SU-DHL-6 (cell line): Measurements from ENCODE around the gene RNF8.

Experiments used
- H2AFZ ChIP-seq: fragments of 200-600 bp; sonication (generic); 2 replicates; pipeline ENCODE4 v1.6.1; 2014; ENCODE audit warnings: low read depth, mild to moderate bottlenecking, moderate library complexity, mixed read lengths, antibody characterized with exemption, low read length; ENCODE audit not compliant: severe bottlenecking
- H3F3A ChIP-seq: fragments of 200-600 bp; shearing (Covaris generic); 2 replicates; pipeline ENCODE4 v1.6.0; 2016; ENCODE audit warnings: antibody characterized with exemption, mild to moderate bottlenecking; ENCODE audit not compliant: insufficient read depth
- H3K27ac ChIP-seq: fragments of 200-600 bp; sonication (generic); 2 replicates; pipeline ENCODE4 v1.5.1; 2016; ENCODE audit warnings: low read depth, mild to moderate bottlenecking, low read length, moderate library complexity, mixed read lengths
- H3K27me3 ChIP-seq: fragments of 200-600 bp; sonication (generic), shearing (Covaris generic); 2 replicates; pipeline ENCODE4 v1.6.0; 2014; ENCODE audit warnings: mild to moderate bottlenecking, low read length
- H3K36me3 ChIP-seq: fragments of 200-600 bp; sonication (generic); 2 replicates; pipeline ENCODE4 v1.6.1; 2014; ENCODE audit warnings: mild to moderate bottlenecking, low read length, mixed read lengths
- H3K4me2 ChIP-seq: fragments of 300-600, 200-600 bp; shearing (Covaris generic), sonication (generic); 2 replicates; pipeline ENCODE4 v1.6.0; 2014; ENCODE audit warnings: low read length, low read depth, mild to moderate bottlenecking; ENCODE audit not compliant: poor library complexity, severe bottlenecking
- H3K4me3 ChIP-seq: fragments of 200-600 bp; sonication (generic); 2 replicates; pipeline ENCODE4 v1.5.1; 2014; ENCODE audit warnings: antibody characterized with exemption, low read length, mild to moderate bottlenecking, mixed read lengths; ENCODE audit not compliant: insufficient read depth, poor library complexity, severe bottlenecking
- H3K79me2 ChIP-seq: fragments of 200-600 bp; sonication (generic); 2 replicates; pipeline ENCODE4 v1.6.1; 2014; ENCODE audit warnings: mild to moderate bottlenecking, low read length, moderate library complexity; ENCODE audit not compliant: insufficient read depth
- H3K9ac ChIP-seq: fragments of 200-600 bp; sonication (generic); 2 replicates; pipeline ENCODE4 v1.7.0; 2014; ENCODE audit warnings: mild to moderate bottlenecking, low read length
- H3K9me2 ChIP-seq: fragments of 200-600 bp; sonication (generic); replicated peaks from 2 replicates; pipeline ENCODE4 v1.6.1; 2014; ENCODE audit warnings: low read length; ENCODE audit not compliant: insufficient read depth
- H3K9me3 ChIP-seq: fragments of 200-600 bp; sonication (generic); 2 replicates; pipeline ENCODE4 v1.6.1; 2014; ENCODE audit warnings: low read length, mixed read lengths; ENCODE audit not compliant: insufficient read depth
- H4K20me1 ChIP-seq: fragments of 200-600 bp; sonication (generic); 2 replicates; pipeline ENCODE4 v1.6.1; 2014; ENCODE audit warnings: low read depth, mild to moderate bottlenecking, antibody characterized with exemption, low read length, moderate library complexity, mixed read lengths
- CTCF ChIP-seq: fragments of 200-600 bp; sonication (generic); IDR thresholded peaks from one replicate; pipeline ENCODE4 v1.5.1; 2017; ENCODE audit warnings: antibody characterized with exemption, mild to moderate bottlenecking, low read length, moderate library complexity; ENCODE audit not compliant: insufficient read depth, poor library complexity, severe bottlenecking
- EZH2phosphoT487 ChIP-seq: fragments of 200-600 bp; sonication (generic), shearing (Covaris generic); conservative IDR thresholded peaks from 2 replicates; pipeline ENCODE4 v1.6.1; 2018; ENCODE audit warnings: mild to moderate bottlenecking, antibody characterized with exemption, low read length, moderate library complexity, mixed read lengths

RNF8 gene

DNA sequence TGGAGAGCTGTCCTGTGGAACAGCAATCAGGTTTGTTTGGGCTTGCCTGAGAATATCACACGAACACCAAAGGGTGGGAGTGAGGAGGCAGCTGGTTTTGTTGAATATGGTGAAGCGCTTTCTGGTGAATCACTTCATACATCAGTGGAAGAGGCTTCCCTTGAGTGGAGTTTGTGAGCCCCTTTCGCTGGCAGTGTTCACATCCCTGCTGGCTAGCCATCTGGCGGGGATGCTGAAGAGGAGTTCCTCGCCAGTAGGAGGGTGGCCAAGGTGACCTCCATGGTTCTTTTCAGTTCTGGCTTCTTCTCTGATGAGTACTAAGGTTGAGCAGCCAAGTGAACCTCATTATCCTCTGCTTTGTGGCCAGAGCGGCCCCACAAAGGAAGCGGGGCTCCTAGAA lies 37.7 kb upstream of the RNF8 start:
- H2AFZ ChIP-seq, result no peak overlapping the region
- no peak overlapping the region for H3K4me2 ChIP-seq
- no peak overlapping the region for H3K27ac ChIP-seq
- no peaks in the 10 kb centered on the region for H3K36me3 ChIP-seq
- H3K4me3 ChIP-seq, result no peak overlapping the region
- H3F3A ChIP-seq, result no peaks in the 10 kb centered on the region
- no peaks in the 10 kb centered on the region for H3K79me2 ChIP-seq
- H3K9ac ChIP-seq, result no peak overlapping the region
- TF ChIP-seq CTCF (no peak), EZH2phosphoT487 (no peak)
- no peaks in the 10 kb centered on the region for H3K27me3 ChIP-seq
- no peaks in the 10 kb centered on the region for H3K9me2 ChIP-seq
- H3K9me3 ChIP-seq, result no peaks in the 10 kb centered on the region
- no peaks in the 10 kb centered on the region for H4K20me1 ChIP-seq

- H2AFZ ChIP-seq, result no peak overlapping the region
- no peaks in the 10 kb centered on the region for H4K20me1 ChIP-seq
- no peaks in the 10 kb centered on the region for H3K36me3 ChIP-seq
- H3K4me3 ChIP-seq, result no peak overlapping the region
- TF ChIP-seq EZH2phosphoT487 (no peak), CTCF (no peak)
- H3K9ac ChIP-seq, result no peak overlapping the region
- no peaks in the 10 kb centered on the region for H3K79me2 ChIP-seq
- H3K4me2 ChIP-seq, result no peak overlapping the region
- H3K9me3 ChIP-seq, result no peaks in the 10 kb centered on the region
- H3K9me2 ChIP-seq, result no peaks in the 10 kb centered on the region
- no peaks in the 10 kb centered on the region for H3F3A ChIP-seq
- no peaks in the 10 kb centered on the region for H3K27me3 ChIP-seq
- H3K27ac ChIP-seq, result no peak overlapping the region
These were observed 36.3 kb upstream of the RNF8 start for GRCh38 chr6:37317312-37318038.

DNA sequence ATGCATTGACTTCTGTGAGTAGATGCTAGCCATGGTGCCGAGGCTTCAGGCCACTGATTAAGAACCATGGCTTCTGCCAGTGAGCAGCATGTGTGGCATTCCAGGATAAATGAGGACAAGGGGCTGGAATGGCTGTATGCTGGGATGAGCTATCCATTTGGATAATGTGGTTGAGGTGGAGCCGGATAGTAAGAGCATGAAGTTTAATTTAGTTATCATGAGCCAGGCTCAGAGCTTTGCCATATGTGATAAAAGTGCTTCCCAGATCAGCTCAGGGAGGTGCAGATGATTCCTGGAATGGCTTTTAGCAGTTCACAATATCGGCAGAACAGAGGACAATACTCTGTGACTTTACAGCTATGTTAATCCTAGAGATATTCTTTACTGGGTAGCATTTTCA lies 34.6 kb upstream of the RNF8 start:
- H3K9me2 ChIP-seq, result no peaks in the 10 kb centered on the region
- H3F3A ChIP-seq, result no peaks in the 10 kb centered on the region
- no peaks in the 10 kb centered on the region for H3K9me3 ChIP-seq
- no peaks in the 10 kb centered on the region for H3K79me2 ChIP-seq
- H3K27me3 ChIP-seq, result no peaks in the 10 kb centered on the region
- TF ChIP-seq EZH2phosphoT487, result no peak
- H3K9ac ChIP-seq, result no peak overlapping the region
- H3K36me3 ChIP-seq, result no peaks in the 10 kb centered on the region
- no peaks in the 10 kb centered on the region for H4K20me1 ChIP-seq
- H2AFZ ChIP-seq, result no peak overlapping the region
- H3K4me2 ChIP-seq, result no peak overlapping the region
- no peak overlapping the region for H3K4me3 ChIP-seq
- no peak overlapping the region for H3K27ac ChIP-seq

DNA sequence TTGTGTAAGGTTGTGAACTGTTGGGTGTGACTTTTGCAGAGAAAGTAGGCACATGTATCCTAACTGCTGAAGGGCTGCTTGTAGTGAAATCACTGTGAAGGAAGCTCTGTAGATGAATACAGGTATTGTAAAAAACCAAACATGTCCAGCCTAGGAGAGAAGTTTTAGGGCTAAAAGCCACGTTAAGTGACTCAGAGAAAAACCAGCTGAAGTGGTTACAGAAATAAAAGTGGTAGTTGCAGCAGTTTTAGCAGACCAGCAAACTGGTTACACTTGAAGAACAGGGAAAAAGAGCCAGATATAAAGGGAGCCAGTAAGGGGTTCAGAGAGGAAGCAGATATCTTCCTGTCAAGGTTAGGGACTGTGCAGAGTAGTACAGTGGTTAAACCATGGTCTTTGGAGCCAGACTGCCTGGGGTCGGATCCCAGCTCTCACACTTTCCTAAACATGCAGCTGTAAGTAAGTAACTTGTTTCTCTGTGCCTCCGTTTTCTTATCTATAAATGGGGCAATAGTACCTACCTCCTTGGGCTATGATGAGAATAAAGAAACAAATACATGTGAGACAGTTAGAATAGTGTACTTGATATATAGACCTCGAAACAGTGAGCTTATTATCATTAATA lies 33.8 kb upstream of the RNF8 start:
- no peaks in the 10 kb centered on the region for H3K79me2 ChIP-seq
- H3F3A ChIP-seq, result no peaks in the 10 kb centered on the region
- H2AFZ ChIP-seq, result no peak overlapping the region
- H3K4me2 ChIP-seq, result no peak overlapping the region
- no peak overlapping the region for H3K27ac ChIP-seq
- H3K9me3 ChIP-seq, result no peaks in the 10 kb centered on the region
- H3K9me2 ChIP-seq, result no peaks in the 10 kb centered on the region
- no peak overlapping the region for H3K4me3 ChIP-seq
- H3K9ac ChIP-seq, result no peak overlapping the region
- no peaks in the 10 kb centered on the region for H4K20me1 ChIP-seq
- no peaks in the 10 kb centered on the region for H3K36me3 ChIP-seq
- no peak for TF ChIP-seq EZH2phosphoT487
- TF ChIP-seq CTCF, result no peak
- no peaks in the 10 kb centered on the region for H3K27me3 ChIP-seq
